Calu3 (cell line): Measurements from ENCODE around the gene CACTIN. TPM values are rescaled to one million over a fixed set of nuclear protein-coding genes. Genes with fewer than 3 reads are reported as not detected.
"Not testable (repeated sequence)": the region's sequence is repeated elsewhere in the genome, so short reads cannot be mapped to it uniquely, and the experiment has no call there.

Experiments
- BruUV-seq: library from RNA; stranded (reverse); fragments of 400-500 nt; replicated peaks from 2 replicates; lab custom pipeline; 2021; lab: Mats Ljungman, UMichigan
- CTCF ChIA-PET: fragments of 300-600 bp; sonication (Branson Sonifier 250); formaldehyde crosslinking; loops from one replicate; lab custom pipeline; 2022; ENCODE audit warnings: antibody characterized with exemption; lab: Charles Lee
- DNase-seq: peaks from one replicate; pipeline ENCODE4 v3.0.0; 2022
- H3K27ac Mint-ChIP-seq: one replicate; pipeline ENCODE4 v1.8.0; 2022; ENCODE audit warnings: mixed read lengths; ENCODE audit not compliant: unreplicated experiment
- H3K27me3 Mint-ChIP-seq: one replicate; pipeline ENCODE4 v1.8.0; 2022; ENCODE audit warnings: mixed read lengths; ENCODE audit not compliant: unreplicated experiment
- H3K36me3 Mint-ChIP-seq: one replicate; pipeline ENCODE4 v1.8.0; 2022; ENCODE audit warnings: mild to moderate bottlenecking, moderate library complexity, mixed read lengths; ENCODE audit not compliant: insufficient read depth, unreplicated experiment
- H3K4me1 Mint-ChIP-seq: one replicate; pipeline ENCODE4 v1.8.0; 2022; ENCODE audit warnings: mild to moderate bottlenecking, low read depth, mixed read lengths; ENCODE audit not compliant: unreplicated experiment
- H3K4me3 Mint-ChIP-seq: one replicate; pipeline ENCODE4 v1.8.0; 2022; ENCODE audit warnings: mild to moderate bottlenecking, low read depth, moderate library complexity, mixed read lengths; ENCODE audit not compliant: unreplicated experiment
- H3K9me3 Mint-ChIP-seq: one replicate; pipeline ENCODE4 v1.8.0; 2022; ENCODE audit warnings: low read depth, mixed read lengths; ENCODE audit not compliant: unreplicated experiment
- CTCF ChIP-seq: fragments of 200-600 bp; IDR thresholded peaks from one replicate; pipeline ENCODE4 v1.8.0; 2022; ENCODE audit warnings: antibody characterized with exemption; ENCODE audit not compliant: unreplicated experiment
- intact Hi-C: fragments of 100-400 bp; cut with micrococcal nuclease; formaldehyde crosslinking; loops from one replicate; pipeline ENCODE4 v1.10.0; 2022; ENCODE audit not compliant: unreplicated experiment
- total RNA-seq: library from RNA; stranded (reverse); gene quantifications from 2 replicates; pipeline ENCODE4 v1.2.3, GENCODE V29; 2022

CACTIN gene
- total RNA-seq, 1 experiment from 2014 or later = 21.4 TPM

- no peak for DNase-seq
- CTCF ChIA-PET = no interaction called here
- BruUV-seq = no TSS peak
- Mint-ChIP-seq H3K4me3 (no peak overlapping the region), H3K9me3 (no peaks in the 10 kb centered on the region), H3K36me3 (peaks cover 4% of the 10 kb centered on the region), H3K27me3 (no peaks in the 10 kb centered on the region), H3K27ac (no peak overlapping the region), H3K4me1 (no peaks in the 10 kb centered on the region)
- intact Hi-C loops = no loop called here
- TF ChIP-seq CTCF = no peak
These were observed 40.5 kb upstream of the CACTIN start for GRCh38 chr19:3667037-3667638.

GRCh38 chr19:3666545-3666856, 39.9 kb upstream of the CACTIN start:
- H3K4me1 Mint-ChIP-seq, CTCF ChIA-PET, H3K27me3 Mint-ChIP-seq, H3K27ac Mint-ChIP-seq, DNase-seq, intact Hi-C loops, H3K9me3 Mint-ChIP-seq, H3K36me3 Mint-ChIP-seq, H3K4me3 Mint-ChIP-seq, BruUV-seq: not testable (repeated sequence)

- Mint-ChIP-seq H3K4me3 (no peak overlapping the region), H3K9me3 (no peaks in the 10 kb centered on the region), H3K27me3 (no peaks in the 10 kb centered on the region), H3K36me3 (peaks cover 8% of the 10 kb centered on the region), H3K27ac (no peak overlapping the region), H3K4me1 (no peaks in the 10 kb centered on the region)
- peak; percentile 90 for TF ChIP-seq CTCF
- DNase-seq = peak; percentile 65
- CTCF ChIA-PET = no interaction called here
- BruUV-seq = no TSS peak
- intact Hi-C loops = no loop called here
These were observed 39.3 kb upstream of the CACTIN start for GRCh38 chr19:3665681-3666544.

GRCh38 chr19:3664879-3665642, 38.5 kb upstream of the CACTIN start:
- Mint-ChIP-seq H3K4me1 (no peaks in the 10 kb centered on the region), H3K4me3 (no peak overlapping the region), H3K36me3 (peaks cover 12% of the 10 kb centered on the region), H3K27me3 (no peaks in the 10 kb centered on the region), H3K27ac (no peak overlapping the region), H3K9me3 (no peaks in the 10 kb centered on the region)
- CTCF ChIA-PET = no interaction called here
- intact Hi-C loops = no loop called here
- no peak for TF ChIP-seq CTCF
- BruUV-seq = no TSS peak
- DNase-seq = no peak
